EL (cell line): ENCODE measurements around the gene TOM1L1.
A peak's percentile ranks its signal among the peaks of the same experiment; 100 is the strongest.

Experiments used
- DNase-seq: peaks from one replicate; pipeline ENCODE4 v3.0.0-alpha.2; 2016

TOM1L1 gene

DNA sequence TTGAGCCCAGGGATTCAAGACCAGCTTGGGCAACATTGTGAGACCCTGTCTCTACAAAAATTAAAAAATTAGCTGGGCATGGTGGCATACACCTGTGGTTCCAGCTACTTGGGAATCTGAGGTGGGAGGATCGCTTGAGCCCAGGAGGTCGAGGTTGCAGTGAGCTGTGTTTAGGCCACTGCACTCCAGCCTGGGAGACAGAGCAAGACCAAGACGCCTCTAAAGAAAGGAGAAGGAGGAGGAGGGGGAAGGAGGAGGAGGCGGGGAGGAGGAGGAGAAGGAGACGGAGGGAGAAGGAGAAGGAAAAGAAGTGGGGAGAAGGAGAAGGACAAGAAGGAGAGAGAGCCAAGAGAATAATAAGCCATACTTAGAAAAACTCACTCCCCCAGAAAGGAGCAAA is 103.8 kb downstream of the TOM1L1 start:
- no peak for DNase-seq

GRCh38 chr17:55005520-55005919 is 104.9 kb downstream of the TOM1L1 start:
- peak; percentile 19 for DNase-seq
